Endothelial cell (in vitro differentiated cells): ENCODE measurements around the gene C5. TPM values are rescaled to one million over a fixed set of nuclear protein-coding genes. Genes with fewer than 3 reads are reported as not detected.
"Not testable (repeated sequence)": the region's sequence is repeated elsewhere in the genome, so short reads cannot be mapped to it uniquely, and the experiment has no call there.

Source experiments
- DNase-seq: peaks from one replicate; pipeline ENCODE4 v3.0.0; 2021; ENCODE audit warnings: low spot score
- H3K27ac Mint-ChIP-seq: one replicate; pipeline ENCODE4 v1.8.0; 2021; ENCODE audit warnings: mixed read lengths, inconsistent platforms; ENCODE audit not compliant: unreplicated experiment
- H3K27me3 Mint-ChIP-seq: one replicate; pipeline ENCODE4 v1.8.0; 2021; ENCODE audit warnings: mild to moderate bottlenecking, moderate library complexity, mixed read lengths, inconsistent platforms; ENCODE audit not compliant: unreplicated experiment
- H3K36me3 Mint-ChIP-seq: one replicate; pipeline ENCODE4 v1.8.0; 2021; ENCODE audit warnings: mild to moderate bottlenecking, low read depth, mixed read lengths, inconsistent platforms; ENCODE audit not compliant: unreplicated experiment
- H3K4me1 Mint-ChIP-seq: one replicate; pipeline ENCODE4 v1.8.0; 2021; ENCODE audit warnings: mild to moderate bottlenecking, mixed read lengths, inconsistent platforms; ENCODE audit not compliant: unreplicated experiment
- H3K4me3 Mint-ChIP-seq: one replicate; pipeline ENCODE4 v1.8.0; 2021; ENCODE audit warnings: mild to moderate bottlenecking, mixed read lengths, inconsistent platforms; ENCODE audit not compliant: unreplicated experiment
- H3K9me3 Mint-ChIP-seq: one replicate; pipeline ENCODE4 v1.8.0; 2021; ENCODE audit warnings: mixed read lengths, inconsistent platforms; ENCODE audit not compliant: unreplicated experiment
- total RNA-seq: library from RNA; stranded (reverse); fragmentation: NEBNext Ultra II Directional; extraction: Animal tissue kit (Norgen Biotek cat#: 25700); gene quantifications from one replicate; pipeline ENCODE4 v1.2.1, GENCODE V29; 2021; ENCODE audit not compliant: unreplicated experiment
- TF ChIP-seq, protein P1 (sequence below): fragments of 200-600 bp; sonication (generic); IDR thresholded peaks from one replicate; pipeline ENCODE4 v1.5.0; 2021; ENCODE audit warnings: antibody characterized with exemption; ENCODE audit not compliant: unreplicated experiment

C5 gene
- total RNA-seq, 1 donor from 2014 or later, result 0.41 TPM

DNA sequence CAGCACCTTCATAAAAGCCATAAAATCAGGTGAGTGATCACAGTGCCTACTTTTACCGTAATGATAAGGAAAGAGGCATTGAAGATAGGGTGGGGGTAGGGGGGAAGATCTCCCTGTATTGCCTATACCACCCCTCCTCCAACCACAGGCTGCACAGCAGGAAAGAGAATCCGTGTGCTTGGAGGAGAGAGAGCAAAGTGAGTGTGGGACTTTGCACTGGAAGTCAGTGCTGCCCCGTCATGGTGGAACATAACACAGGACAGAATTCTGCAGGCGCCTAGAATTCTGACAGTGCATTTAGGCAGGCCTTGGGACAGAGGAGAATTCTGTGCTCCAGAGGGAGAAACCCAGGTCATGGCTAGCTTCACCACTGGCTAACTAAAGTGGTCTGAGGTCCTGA, 3.5 kb upstream of the C5 start:
- Mint-ChIP-seq H3K9me3 (no peaks in the 10 kb centered on the region), H3K27me3 (no peaks in the 10 kb centered on the region), H3K36me3 (no peaks in the 10 kb centered on the region), H3K4me3 (no peak overlapping the region), H3K4me1 (peaks cover 5% of the 10 kb centered on the region), H3K27ac (no peak overlapping the region)
- no peak for DNase-seq
- TF ChIP-seq, protein P1, sequence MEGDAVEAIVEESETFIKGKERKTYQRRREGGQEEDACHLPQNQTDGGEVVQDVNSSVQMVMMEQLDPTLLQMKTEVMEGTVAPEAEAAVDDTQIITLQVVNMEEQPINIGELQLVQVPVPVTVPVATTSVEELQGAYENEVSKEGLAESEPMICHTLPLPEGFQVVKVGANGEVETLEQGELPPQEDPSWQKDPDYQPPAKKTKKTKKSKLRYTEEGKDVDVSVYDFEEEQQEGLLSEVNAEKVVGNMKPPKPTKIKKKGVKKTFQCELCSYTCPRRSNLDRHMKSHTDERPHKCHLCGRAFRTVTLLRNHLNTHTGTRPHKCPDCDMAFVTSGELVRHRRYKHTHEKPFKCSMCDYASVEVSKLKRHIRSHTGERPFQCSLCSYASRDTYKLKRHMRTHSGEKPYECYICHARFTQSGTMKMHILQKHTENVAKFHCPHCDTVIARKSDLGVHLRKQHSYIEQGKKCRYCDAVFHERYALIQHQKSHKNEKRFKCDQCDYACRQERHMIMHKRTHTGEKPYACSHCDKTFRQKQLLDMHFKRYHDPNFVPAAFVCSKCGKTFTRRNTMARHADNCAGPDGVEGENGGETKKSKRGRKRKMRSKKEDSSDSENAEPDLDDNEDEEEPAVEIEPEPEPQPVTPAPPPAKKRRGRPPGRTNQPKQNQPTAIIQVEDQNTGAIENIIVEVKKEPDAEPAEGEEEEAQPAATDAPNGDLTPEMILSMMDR, result no peak

- Mint-ChIP-seq H3K4me3 (no peak overlapping the region), H3K27ac (no peak overlapping the region), H3K9me3 (no peaks in the 10 kb centered on the region), H3K4me1 (peaks cover 5% of the 10 kb centered on the region), H3K27me3 (no peaks in the 10 kb centered on the region), H3K36me3 (no peaks in the 10 kb centered on the region)
- DNase-seq, result no peak
- TF ChIP-seq, protein P1, result no peak
Measured at GRCh38 chr9:121048618-121049017, 1.5 kb downstream of the C5 start.

GRCh38 chr9:121048175-121048574, 1.9 kb downstream of the C5 start:
- TF ChIP-seq, protein P1, result no peak
- Mint-ChIP-seq H3K4me1 (peaks cover 5% of the 10 kb centered on the region), H3K9me3 (no peaks in the 10 kb centered on the region), H3K36me3 (no peaks in the 10 kb centered on the region), H3K27me3 (no peaks in the 10 kb centered on the region), H3K27ac (no peak overlapping the region), H3K4me3 (no peak overlapping the region)
- DNase-seq, result no peak

DNA sequence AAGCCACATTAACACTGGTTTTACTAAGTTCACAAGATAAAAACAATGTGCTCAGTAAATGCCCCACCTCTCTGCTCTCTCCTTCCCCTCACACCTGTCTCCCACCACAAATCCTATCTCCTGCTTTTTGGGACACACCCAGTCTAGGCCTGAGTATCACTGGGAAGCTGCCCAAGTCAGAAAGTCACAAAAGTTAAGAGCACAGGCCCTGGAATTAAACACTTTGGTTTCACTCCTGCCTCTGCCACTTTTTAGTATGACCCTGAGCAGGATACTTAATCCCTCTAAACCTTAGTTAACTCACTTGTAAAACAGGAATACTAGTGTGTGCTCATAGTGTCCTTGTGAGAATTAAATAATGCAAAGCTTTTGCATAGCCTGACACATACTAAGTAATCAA, 11.3 kb downstream of the C5 start:
- Mint-ChIP-seq H3K4me1 (no peaks in the 10 kb centered on the region), H3K36me3 (no peaks in the 10 kb centered on the region), H3K9me3 (no peaks in the 10 kb centered on the region), H3K4me3 (no peak overlapping the region), H3K27me3 (no peaks in the 10 kb centered on the region), H3K27ac (no peak overlapping the region)
- TF ChIP-seq, protein P1, result no peak
- DNase-seq, result no peak

DNA sequence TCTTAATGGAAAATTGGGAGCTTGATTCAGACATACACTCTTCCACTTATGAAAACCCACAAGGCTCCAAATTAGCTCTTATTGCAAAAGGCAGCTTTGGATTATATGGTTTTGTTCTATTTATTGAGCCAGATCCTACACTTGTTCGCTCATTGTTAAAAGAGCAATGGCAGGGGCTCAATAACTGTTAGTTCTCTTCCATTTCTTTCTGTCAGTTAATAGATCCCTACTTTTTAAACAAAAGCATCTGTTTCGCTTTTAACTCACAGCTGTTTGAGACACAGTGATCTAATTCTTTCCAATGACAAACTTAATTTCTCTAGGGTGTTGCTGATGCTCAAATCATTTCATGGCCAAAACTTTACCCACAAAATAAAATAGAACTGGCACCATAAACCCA, 11.7 kb downstream of the C5 start:
- Mint-ChIP-seq H3K4me3 (no peak overlapping the region), H3K4me1 (no peaks in the 10 kb centered on the region), H3K36me3 (no peaks in the 10 kb centered on the region), H3K9me3 (no peaks in the 10 kb centered on the region), H3K27me3 (no peaks in the 10 kb centered on the region), H3K27ac (no peak overlapping the region)
- no peak for DNase-seq
- TF ChIP-seq, protein P1, result no peak

- H3K4me3 Mint-ChIP-seq, H3K36me3 Mint-ChIP-seq, DNase-seq, H3K4me1 Mint-ChIP-seq, H3K27ac Mint-ChIP-seq, H3K9me3 Mint-ChIP-seq, H3K27me3 Mint-ChIP-seq: not testable (repeated sequence)
Measured at GRCh38 chr9:121035717-121036116, 14.4 kb downstream of the C5 start.
